ENCODE measurements around the gene ZBTB21. TPM values are rescaled to one million over a fixed set of nuclear protein-coding genes. Genes with fewer than 3 reads are reported as not detected.

ZBTB21 gene
- total RNA-seq, 1 donor, result 16.7 TPM

- DNase-seq (ENCODE audit: low read depth in 2 of 3, low spot score in 2 of 3), result no peak
Observed at GRCh38 chr21:42040411-42041180, 30.4 kb upstream of the ZBTB21 start.

DNA sequence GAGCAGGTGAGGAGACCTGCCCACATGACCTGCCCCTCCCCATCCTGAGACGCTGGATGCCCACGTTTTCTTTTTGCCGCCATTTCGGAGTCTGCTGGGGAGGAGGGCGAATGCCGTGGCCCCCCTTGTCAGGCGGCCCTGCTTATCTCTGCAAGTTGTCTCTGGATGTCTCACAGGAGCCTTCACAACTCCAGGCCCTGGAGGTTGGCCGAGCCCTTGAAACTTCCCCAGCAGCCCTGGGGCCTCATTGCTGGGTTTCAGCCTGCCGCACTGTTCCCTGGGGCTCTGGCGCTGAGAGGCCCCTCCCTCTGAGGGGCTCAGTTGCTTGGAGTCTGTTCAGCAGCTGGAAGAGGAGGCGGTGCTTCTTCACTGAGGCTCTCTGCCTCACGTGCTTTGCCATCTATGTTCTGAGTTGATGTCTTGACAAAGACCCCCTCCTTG is 29.8 kb upstream of the ZBTB21 start:
- DNase-seq (ENCODE audit: low read depth in 2 of 3, low spot score in 2 of 3), result no peak

- DNase-seq (ENCODE audit: low read depth in 2 of 3, low spot score in 2 of 3), result no peak
Observed at GRCh38 chr21:42039470-42039901, 29.3 kb upstream of the ZBTB21 start.

GRCh38 chr21:42038826-42039425 is 28.8 kb upstream of the ZBTB21 start:
- peak in 1 of 3 donors; percentile 16 for DNase-seq (ENCODE audit: low read depth in 2 of 3, low spot score in 2 of 3)

GRCh38 chr21:42038393-42038792 is 28.2 kb upstream of the ZBTB21 start:
- no peak for DNase-seq (ENCODE audit: low read depth in 2 of 3, low spot score in 2 of 3)

DNA sequence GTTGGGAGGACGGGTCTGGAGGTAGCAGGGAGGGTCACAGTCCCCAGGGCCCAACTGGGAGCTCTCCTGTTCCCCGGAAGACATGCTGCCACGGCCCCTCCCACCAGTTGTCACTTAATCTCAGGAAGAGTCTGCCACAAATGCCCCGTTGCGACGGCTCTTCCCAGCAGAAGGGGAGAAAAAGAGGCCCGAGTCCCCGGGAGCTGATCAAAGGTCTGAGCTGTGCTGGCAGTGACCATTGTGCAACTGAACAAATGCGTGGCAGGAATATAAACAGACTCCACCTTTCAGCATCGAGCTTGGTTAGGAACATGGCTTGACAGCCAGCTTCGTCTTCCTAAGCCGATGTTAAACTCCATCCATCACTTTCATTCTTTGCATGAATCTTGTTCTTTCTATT is 27.8 kb upstream of the ZBTB21 start:
- DNase-seq (ENCODE audit: low read depth in 2 of 3, low spot score in 2 of 3), result no peak

- peak in 1 of 3 donors; percentile 47 for DNase-seq (ENCODE audit: low read depth in 2 of 3, low spot score in 2 of 3)
Observed at GRCh38 chr21:42037516-42037915, 27.4 kb upstream of the ZBTB21 start.

- DNase-seq (ENCODE audit: low read depth in 2 of 3, low spot score in 2 of 3), result no peak
Observed at GRCh38 chr21:42036313-42036712, 26.2 kb upstream of the ZBTB21 start.

DNA sequence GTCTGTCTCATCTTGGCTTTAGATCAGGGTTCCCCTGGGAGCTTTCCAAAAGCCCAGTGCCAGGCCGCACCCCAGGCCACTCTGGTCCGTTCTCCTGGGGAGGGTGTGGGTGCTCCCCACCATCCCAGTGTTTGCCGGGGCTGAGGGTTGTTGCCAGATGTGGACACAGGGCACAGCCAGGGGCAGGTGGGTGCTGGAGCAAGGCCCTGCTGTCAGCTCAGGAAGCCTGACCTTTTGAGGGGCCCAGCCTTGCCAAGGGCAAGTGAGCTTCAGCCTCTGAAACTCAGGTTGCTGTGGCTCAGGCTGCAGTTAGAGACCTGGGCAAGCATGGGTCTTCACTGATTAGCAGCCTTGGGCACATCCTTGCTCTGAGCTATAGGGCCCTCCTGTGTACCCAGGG is 22.8 kb upstream of the ZBTB21 start:
- DNase-seq (ENCODE audit: low read depth in 2 of 3, low spot score in 2 of 3), result no peak

GRCh38 chr21:42032266-42032665 is 22.1 kb upstream of the ZBTB21 start:
- no peak for DNase-seq (ENCODE audit: low read depth in 2 of 3, low spot score in 2 of 3)

- no peak for DNase-seq (ENCODE audit: low read depth in 2 of 3, low spot score in 2 of 3)
Observed at GRCh38 chr21:42031816-42032215, 21.7 kb upstream of the ZBTB21 start.

DNA sequence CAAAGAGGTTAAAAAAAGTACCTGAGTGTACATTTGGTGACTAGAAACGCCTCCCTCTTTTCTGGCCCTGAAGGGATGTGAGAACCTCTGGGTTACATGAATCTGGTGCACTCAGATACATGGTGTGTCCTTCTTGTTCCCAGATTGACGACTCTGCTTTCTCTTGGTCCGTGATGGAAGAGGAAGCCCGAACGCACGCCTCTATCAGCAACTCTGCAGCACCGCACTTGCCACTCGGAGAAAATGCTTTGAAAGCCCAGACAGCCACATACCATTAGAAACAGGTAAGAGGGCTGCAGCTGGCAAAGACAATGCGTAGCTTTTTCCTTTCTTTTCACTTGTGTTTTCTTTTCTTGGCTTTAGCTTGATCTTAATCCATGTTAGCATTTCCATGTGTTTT is 21.1 kb upstream of the ZBTB21 start:
- no peak for DNase-seq (ENCODE audit: low read depth in 2 of 3, low spot score in 2 of 3)

DNA sequence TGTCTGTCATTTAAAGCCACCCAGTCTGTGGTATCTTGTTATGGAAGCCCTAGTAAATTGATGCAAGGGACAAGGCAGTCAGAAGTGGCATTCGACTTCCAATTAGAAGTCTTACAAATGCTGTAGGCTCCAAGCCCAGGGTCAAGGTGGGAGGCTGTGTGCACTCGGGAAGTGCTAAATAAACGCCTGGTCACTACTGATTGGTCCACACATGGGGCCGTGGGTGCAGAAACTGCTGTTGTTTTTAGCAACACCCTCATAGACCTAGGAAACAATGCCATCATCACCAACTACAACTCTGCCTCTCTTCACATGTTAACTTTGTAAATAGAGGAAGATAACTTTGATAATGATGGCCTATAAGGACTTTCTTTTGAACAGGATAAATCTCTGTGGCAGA is 20.2 kb upstream of the ZBTB21 start:
- DNase-seq (ENCODE audit: low read depth in 2 of 3, low spot score in 2 of 3), result no peak

- DNase-seq (ENCODE audit: low read depth in 2 of 3, low spot score in 2 of 3), result peak in 2 of 3 donors; percentile 78 to 95
Observed at GRCh38 chr21:42028766-42029425, 18.7 kb upstream of the ZBTB21 start.

- DNase-seq (ENCODE audit: low read depth in 2 of 3, low spot score in 2 of 3), result peak in 1 of 3 donors; percentile 76
Observed at GRCh38 chr21:42027822-42028765, 17.9 kb upstream of the ZBTB21 start.

DNA sequence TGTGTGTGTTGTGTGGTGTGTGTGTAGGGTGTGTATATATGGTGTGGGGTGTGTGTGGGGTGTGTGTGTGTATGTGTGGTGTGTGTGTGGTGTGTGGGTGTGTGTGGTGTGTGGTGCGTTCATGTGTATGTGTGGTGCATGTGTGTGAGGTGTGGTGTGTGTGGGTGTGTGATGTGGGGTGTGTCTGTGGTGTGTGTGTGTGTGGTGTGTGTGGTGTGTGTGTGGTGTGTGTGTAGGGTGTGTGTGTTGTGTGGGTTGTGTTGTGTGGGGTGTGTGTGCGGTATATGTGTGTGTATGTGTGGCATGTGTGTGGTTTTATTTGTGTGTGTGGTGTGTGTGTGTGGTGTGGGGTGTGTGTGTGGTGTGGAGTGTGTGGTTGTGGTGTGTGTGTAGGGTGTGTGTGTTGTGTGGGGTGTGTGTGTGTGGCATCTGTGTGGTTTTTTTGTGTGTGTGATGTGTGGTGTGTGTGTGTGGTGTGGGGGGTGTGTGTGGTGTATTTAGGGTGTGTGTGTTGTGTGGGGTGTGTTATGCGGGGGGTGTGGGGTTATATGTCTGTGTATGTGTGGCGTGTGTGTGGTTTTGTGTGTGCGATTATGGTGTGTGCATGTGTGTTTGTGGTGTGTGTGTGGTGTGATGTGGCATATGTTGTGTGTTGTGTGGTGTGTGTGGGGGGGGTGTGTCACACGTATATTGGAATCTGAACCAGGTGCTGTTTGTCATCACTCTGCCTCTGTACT is 17.1 kb upstream of the ZBTB21 start:
- no peak for DNase-seq (ENCODE audit: low read depth in 2 of 3, low spot score in 2 of 3)

GRCh38 chr21:42026082-42026435 is 15.9 kb upstream of the ZBTB21 start:
- DNase-seq (ENCODE audit: low read depth in 2 of 3, low spot score in 2 of 3), result no peak

- no peak for DNase-seq (ENCODE audit: low read depth in 2 of 3, low spot score in 2 of 3)
Observed at GRCh38 chr21:42025376-42026081, 15.4 kb upstream of the ZBTB21 start.

DNA sequence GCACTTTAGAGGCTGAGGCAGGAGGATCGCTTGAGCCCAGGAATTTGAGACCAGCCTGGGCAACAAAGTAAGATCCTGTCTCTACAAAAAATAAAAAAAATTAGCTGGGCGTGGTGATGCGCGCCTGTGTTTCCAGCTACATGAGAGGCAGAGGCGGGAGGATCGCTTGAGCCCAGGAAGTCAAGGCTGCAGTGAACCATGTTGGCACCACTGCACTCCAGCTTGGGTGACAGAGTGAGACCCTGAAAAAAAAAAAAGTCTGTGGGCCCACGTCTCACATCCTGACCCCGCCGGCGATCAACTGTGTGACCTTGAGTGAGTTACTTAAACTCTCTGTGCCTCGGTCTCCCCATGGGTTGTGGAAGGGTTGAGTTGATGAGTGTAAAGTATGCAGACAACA is 12.7 kb upstream of the ZBTB21 start:
- no peak for DNase-seq (ENCODE audit: low read depth in 2 of 3, low spot score in 2 of 3)

- DNase-seq (ENCODE audit: low read depth in 2 of 3, low spot score in 2 of 3), result no peak
Observed at GRCh38 chr21:42022091-42022430, 11.9 kb upstream of the ZBTB21 start.

Measured in hematopoietic multipotent progenitor cell (in vitro differentiated cells).